ENCODE measurements around the gene STAP1. TPM values are rescaled to one million over a fixed set of nuclear protein-coding genes. Genes with fewer than 3 reads are reported as not detected.

STAP1 gene
- polyA plus RNA-seq, 3 donors = 0.23 TPM; not detected in 2

GRCh38 chr4:67555447-67555846, 3.1 kb upstream of the STAP1 start:
- no peak for DNase-seq

GRCh38 chr4:67556436-67556835, 2.1 kb upstream of the STAP1 start:
- DNase-seq = no peak

DNA sequence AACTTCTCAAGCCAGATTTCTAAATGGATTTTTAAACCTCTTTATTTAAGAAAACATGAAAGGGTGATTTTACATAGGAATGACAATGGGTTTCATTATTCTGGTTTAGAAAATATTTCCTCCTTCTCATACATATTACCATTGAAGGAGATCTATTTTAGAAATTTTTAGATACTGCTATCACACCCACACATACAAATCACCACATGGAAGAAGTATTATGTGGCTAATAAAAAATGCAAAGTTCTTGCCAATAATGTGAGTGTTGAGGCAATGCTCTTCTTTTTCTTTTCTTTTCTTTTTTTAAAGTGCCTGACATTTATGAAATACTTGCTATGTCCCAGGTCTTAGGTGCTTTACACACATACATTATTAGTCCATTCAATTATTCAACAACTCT, 6.8 kb downstream of the STAP1 start:
- DNase-seq = no peak

DNA sequence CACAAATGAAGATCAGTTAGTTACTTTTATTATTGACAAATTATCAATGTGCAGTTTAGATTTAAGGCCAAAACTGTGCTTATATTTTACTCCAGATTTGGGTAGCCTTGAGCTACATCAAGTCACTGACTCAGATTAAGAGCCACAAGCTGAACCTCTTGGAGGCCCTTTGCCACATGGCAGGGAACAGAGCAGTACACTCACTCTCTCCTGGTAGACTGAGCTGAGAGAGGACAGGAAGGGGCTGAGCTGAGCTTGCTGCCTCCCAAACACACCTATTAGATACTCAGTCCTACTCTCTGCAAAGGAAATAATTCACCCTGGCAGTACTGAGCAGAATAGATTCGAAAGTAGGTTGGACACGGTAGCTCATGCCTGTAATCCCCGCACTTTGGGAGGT, 7.8 kb downstream of the STAP1 start:
- DNase-seq = no peak

DNA sequence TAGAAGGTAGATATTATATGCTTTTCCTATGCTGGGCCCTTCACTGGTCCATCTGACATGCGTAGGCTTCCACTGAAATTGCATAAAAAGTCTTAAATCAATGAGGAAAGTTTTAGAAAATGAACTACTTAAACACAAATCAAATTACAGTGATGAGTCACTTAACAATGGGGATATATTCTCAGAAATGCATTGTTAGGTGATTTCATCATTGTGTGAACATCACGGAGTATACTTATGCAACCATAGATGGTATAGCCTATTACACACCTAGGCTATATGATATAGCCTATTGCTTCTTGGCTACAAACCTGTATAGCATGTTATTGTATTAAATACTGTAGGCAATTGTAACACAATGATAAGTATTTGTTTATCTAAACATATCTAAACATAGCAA, 10.3 kb downstream of the STAP1 start:
- no peak for DNase-seq

GRCh38 chr4:67570537-67570936, 12.0 kb downstream of the STAP1 start:
- DNase-seq = no peak

- no peak for DNase-seq
These were observed 13.4 kb downstream of the STAP1 start for GRCh38 chr4:67571975-67572374.

GRCh38 chr4:67573193-67573592, 14.7 kb downstream of the STAP1 start:
- DNase-seq = no peak

- DNase-seq = peak; percentile 29
These were observed 16.9 kb downstream of the STAP1 start for GRCh38 chr4:67575232-67576058.

DNA sequence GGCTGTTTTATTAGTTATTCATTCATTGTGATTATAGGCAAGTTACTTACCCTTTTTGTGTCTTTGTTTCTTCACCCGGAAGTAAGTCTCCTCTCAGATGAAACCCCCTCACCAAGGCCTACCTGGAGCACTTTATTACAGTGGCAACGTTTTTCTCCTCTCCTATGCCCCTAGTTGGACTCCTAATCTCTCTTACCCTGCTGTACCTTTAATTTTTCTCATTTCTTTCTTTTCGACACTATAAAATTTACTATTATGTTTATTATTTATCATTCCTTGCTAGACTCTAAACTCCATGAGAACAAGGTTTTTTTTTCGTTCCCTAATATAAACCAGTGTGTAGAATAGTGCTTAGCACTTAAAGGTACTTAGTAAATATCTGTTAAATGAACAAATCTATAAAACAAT, 17.5 kb downstream of the STAP1 start:
- DNase-seq = no peak

- no peak for DNase-seq
These were observed 18.0 kb downstream of the STAP1 start for GRCh38 chr4:67576538-67576937.

DNA sequence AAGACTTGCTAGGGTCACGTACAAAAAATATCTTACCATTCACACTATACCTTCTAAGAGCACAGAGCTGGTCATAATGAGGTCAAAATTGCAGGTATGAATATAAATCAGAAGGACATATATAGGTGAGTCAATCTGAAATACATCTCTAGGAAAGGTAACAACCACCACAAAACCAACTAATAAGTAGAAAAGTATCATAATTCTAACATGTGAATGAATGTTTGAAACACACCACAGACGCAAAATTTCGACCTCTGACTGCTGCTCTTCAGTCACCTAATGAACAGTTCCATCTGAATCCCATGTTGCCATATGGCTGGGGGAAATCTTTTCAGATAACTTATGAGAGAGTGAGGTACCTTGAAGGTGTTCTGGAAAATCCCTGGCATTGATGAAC, 22.1 kb downstream of the STAP1 start:
- no peak for DNase-seq

GRCh38 chr4:67581208-67581857, 22.8 kb downstream of the STAP1 start:
- no peak for DNase-seq

GRCh38 chr4:67581913-67582312, 23.4 kb downstream of the STAP1 start:
- no peak for DNase-seq

DNA sequence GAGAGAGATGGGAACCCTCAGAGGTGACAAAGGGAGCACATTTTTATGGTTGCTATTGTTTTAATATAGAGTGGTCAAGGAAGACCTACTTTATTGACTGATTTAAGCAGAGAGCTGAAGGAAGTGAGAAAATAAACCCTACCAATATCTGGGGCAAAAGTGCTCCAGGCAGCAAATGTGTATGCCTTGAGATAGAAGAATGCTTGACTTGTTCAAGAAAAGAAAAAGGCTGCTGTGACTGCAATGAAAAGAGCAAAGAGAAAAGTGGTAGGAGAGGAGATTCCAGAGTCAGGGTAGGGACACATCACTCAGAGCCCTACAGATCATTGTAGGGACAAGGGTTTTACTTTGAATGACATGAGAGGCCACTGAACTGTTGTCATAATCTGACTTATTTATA, 26.0 kb downstream of the STAP1 start:
- DNase-seq = no peak

- no peak for DNase-seq
These were observed 28.6 kb downstream of the STAP1 start for GRCh38 chr4:67587156-67587555.

- no peak for DNase-seq
These were observed 35.2 kb downstream of the STAP1 start for GRCh38 chr4:67593741-67594175.

DNA sequence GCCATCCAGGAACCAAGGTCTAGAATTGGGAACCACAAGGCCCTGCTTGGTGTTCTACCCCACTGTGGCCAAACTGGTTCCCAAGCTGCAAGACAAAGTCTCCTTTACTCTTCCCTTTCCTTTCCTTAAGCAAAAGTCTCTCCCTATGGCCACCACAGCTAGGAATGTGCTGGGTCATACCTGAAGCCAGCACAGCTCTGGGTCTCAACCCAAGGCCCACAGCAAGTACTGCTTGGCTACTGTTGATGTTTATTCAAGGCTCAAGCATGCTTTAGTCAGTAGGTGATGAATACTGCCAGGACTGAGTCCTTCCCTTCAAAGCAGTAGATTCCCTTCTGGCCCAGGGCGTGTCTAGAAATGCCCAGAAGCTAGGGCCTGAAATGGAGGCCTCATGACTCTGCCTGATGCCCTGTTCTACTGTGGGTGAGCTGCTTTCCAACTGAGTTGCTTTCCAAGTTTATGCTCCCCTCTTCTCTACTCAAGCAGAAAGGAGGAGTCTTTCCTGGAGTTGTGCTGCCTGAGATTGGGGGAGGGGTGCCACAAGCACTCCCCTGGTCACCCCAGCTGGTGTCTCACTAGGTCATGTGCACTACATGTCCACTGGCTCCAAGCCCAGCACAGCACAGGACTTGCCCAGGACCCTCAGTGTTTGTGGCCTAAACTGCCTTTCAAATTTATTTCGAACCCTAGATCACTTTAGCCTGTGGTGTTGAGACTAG, 44.9 kb downstream of the STAP1 start:
- DNase-seq = no peak

DNA sequence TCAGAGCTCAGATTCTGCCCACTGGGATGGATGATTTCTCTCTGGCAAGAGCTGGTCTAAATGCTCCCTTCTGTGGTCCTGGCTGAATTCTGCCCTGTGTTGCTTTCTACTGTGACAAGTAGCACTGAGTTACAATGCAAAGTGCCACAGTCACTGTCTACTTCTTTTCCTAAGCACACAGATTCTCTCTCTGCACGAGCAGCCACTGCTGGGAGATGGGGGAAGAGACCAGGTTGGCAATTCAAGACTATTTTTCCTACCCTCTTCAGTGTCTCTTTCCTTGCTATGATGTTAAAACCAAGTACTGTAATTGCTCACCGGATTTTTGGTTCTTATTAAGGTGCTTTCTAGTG, 45.5 kb downstream of the STAP1 start:
- no peak for DNase-seq

- no peak for DNase-seq
These were observed 46.2 kb downstream of the STAP1 start for GRCh38 chr4:67604749-67605148.

DNA sequence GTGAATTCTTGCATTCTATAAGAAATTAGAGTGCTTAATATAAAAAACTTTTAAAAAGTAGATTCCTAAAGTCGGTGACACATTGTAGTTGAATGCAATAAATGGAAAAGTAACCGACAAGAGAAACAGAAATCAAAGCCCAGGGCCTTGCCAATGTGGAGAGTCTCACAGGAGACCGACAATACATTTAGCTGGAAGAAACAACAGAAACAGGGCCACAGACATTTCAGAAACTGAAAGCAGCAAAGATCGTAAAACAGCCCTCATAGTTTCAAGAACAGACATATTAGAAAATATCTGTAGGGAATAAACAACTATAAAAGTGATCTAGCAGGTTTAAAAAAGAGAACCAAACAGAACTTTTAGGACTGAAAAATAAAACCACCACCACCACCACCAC, 49.5 kb downstream of the STAP1 start:
- DNase-seq = no peak

- DNase-seq = no peak
These were observed 55.7 kb downstream of the STAP1 start for GRCh38 chr4:67614186-67614585.

- no peak for DNase-seq
These were observed 56.6 kb downstream of the STAP1 start for GRCh38 chr4:67615119-67615518.
